K562 (cell line): ENCODE data around the gene SULT1C4. TPM values are rescaled to one million over a fixed set of nuclear protein-coding genes. Genes with fewer than 3 reads are reported as not detected.

Experiments used
- ATAC-seq: fragments of 200-7000 bp; cut with Tn5 transposase; 3 replicates; pipeline ENCODE4 v1.9.1; 2020; ENCODE audit warnings: moderate library complexity
- BruUV-seq: library from RNA; stranded (reverse); fragments of 400-500 nt; replicated peaks from 2 replicates; lab custom pipeline; 2021; lab: Mats Ljungman, UMichigan
- CTCF ChIA-PET: fragments of 300-600 bp; formaldehyde crosslinking; extraction: SDS; loops from one replicate; lab custom pipeline; 2021; ENCODE audit warnings: low intra/inter-chr PET ratio; lab: Yijun Ruan, JAX
- POLR2A ChIA-PET: fragments of 300-600, 350-650 bp; sonication (Branson Sonifier 250); formaldehyde crosslinking; extraction: SDS; loops from one replicate; lab custom pipeline; 2021; ENCODE audit warnings: antibody characterized with exemption, inconsistent platforms; lab: Yijun Ruan, JAX
- DNase-seq, 4 experiments: peaks; one replicate each; pipeline versions ENCODE4 v3.0.0 to v3.0.0-alpha.2; 2011 to 2018; ENCODE audit warnings: low spot score in 3 of 4, mixed read lengths in 3 of 4; ENCODE audit errors: extremely low read depth in 1 of 4
- FAIRE-seq: peaks from 2 replicates; lab custom pipeline; 2011; peaks lifted over from hg19 to GRCh38; lab: Jason Lieb, UNC
- H2AFZ ChIP-seq: 2 replicates; pipeline ENCODE4 v1.6.0; 2011; ENCODE audit warnings: low read depth, low read length, control low read depth, inconsistent platforms
- H3K27ac ChIP-seq: fragments of 200-600 bp; 3 replicates; pipeline ENCODE4 v1.8.0; 2011; ENCODE audit warnings: low read depth, mild to moderate bottlenecking, control low read depth, inconsistent platforms, low read length, moderate library complexity, mixed read lengths; ENCODE audit errors: extremely low read depth
- H3K27me3 ChIP-seq, 2 experiments: fragments of 300-600 bp in 1 of 2; 2 replicates in 1 of 2; 3 replicates in 1 of 2; pipeline versions ENCODE4 v1.6.0 to v1.8.0; 2011; ENCODE audit warnings: inconsistent platforms in 2 of 2, low read length in 2 of 2, mild to moderate bottlenecking in 1 of 2, mixed read lengths in 1 of 2, moderate library complexity in 1 of 2; ENCODE audit not compliant: control insufficient read depth in 2 of 2, insufficient read depth in 2 of 2
- H3K36me3 ChIP-seq: fragments of 300-600 bp; 3 replicates; pipeline ENCODE4 v1.8.0; 2011; ENCODE audit warnings: mild to moderate bottlenecking, low read length, inconsistent platforms; ENCODE audit not compliant: control insufficient read depth, insufficient read depth
- H3K4me1 ChIP-seq, 2 experiments: fragments of 200-600 bp in 1 of 2; replicated peaks in 1 of 2; 2 replicates in 1 of 2; 3 replicates in 1 of 2; pipeline versions ENCODE4 v1.5.1 to v1.8.0; 2011; ENCODE audit warnings: inconsistent platforms in 2 of 2, low read length in 2 of 2, mild to moderate bottlenecking in 1 of 2, mixed read lengths in 1 of 2, moderate library complexity in 1 of 2; ENCODE audit not compliant: control insufficient read depth in 2 of 2, insufficient read depth in 2 of 2
- H3K4me2 ChIP-seq: 2 replicates; pipeline ENCODE4 v1.6.1; 2011; ENCODE audit warnings: low read length, control low read depth, inconsistent platforms, mixed read lengths; ENCODE audit not compliant: insufficient read depth
- H3K4me3 ChIP-seq: fragments of 200-600 bp; sonication (generic), shearing (Covaris generic); 2 replicates; pipeline ENCODE4 v1.5.1; 2016; ENCODE audit warnings: control low read depth, inconsistent platforms
- H3K79me2 ChIP-seq: fragments of 200-600 bp; 3 replicates; pipeline ENCODE4 v1.8.0; 2011; ENCODE audit warnings: low read length, inconsistent platforms; ENCODE audit not compliant: control insufficient read depth, insufficient read depth
- H3K9ac ChIP-seq, 2 experiments: 2 replicates each; pipeline versions ENCODE4 v1.6.0 to v1.6.1; 2011; ENCODE audit warnings: low read depth in 2 of 2, low read length in 2 of 2, control low read depth in 1 of 2, inconsistent platforms in 1 of 2, mild to moderate bottlenecking in 1 of 2, mixed read lengths in 1 of 2; ENCODE audit not compliant: insufficient read depth in 1 of 2
- H3K9me1 ChIP-seq: one replicate; pipeline ENCODE4 v1.6.0; 2011; ENCODE audit warnings: inconsistent platforms, mild to moderate bottlenecking, low read length, moderate library complexity; ENCODE audit not compliant: control insufficient read depth, insufficient read depth
- H3K9me3 ChIP-seq: replicated peaks from 2 replicates; pipeline ENCODE4 v1.5.1; 2011; ENCODE audit warnings: low read depth, low read length, inconsistent platforms; ENCODE audit not compliant: control insufficient read depth, insufficient read depth
- H4K20me1 ChIP-seq: replicated peaks from 2 replicates; pipeline ENCODE4 v1.6.1; 2011; ENCODE audit warnings: low read length, inconsistent platforms, mixed read lengths; ENCODE audit not compliant: control insufficient read depth, insufficient read depth
- CBX3 ChIP-seq, 2 experiments: IDR thresholded peaks; 1 replicate in 1 of 2; 2 replicates in 1 of 2; pipeline ENCODE4 v1.6.1; 2012; ENCODE audit warnings: inconsistent platforms in 2 of 2, low read length in 2 of 2, borderline replicate concordance in 1 of 2, control low read depth in 1 of 2
- CBX5 ChIP-seq: IDR thresholded peaks from 2 replicates; pipeline ENCODE4 v1.6.1; 2014; ENCODE audit warnings: low read depth, borderline replicate concordance
- ELF2 ChIP-seq: fragments of 250-450 bp; sonication (Bioruptor Pico); IDR thresholded peaks from 2 replicates; pipeline ENCODE4 v1.5.0; 2021; ENCODE audit warnings: mild to moderate bottlenecking
- TRIM28 ChIP-seq: fragments of 450-650 bp; IDR thresholded peaks from 2 replicates; pipeline ENCODE4 v1.6.1; 2017
- XRCC3 ChIP-seq: fragments of 450-650 bp; IDR thresholded peaks from 2 replicates; pipeline ENCODE4 v1.6.1; 2017; ENCODE audit warnings: mild to moderate bottlenecking, moderate library complexity
- ZNF280A ChIP-seq: fragments of 450-650 bp; IDR thresholded peaks from 2 replicates; pipeline ENCODE4 v1.6.1; 2018; ENCODE audit warnings: mild to moderate bottlenecking, low read depth; ENCODE audit not compliant: partially characterized antibody
- WGBS: fragments of 100-300 bp; shearing (Covaris generic); methylation state at CpG from one replicate; pipeline ENCODE4 v1.1.6; 2016; ENCODE audit warnings: low coverage, mixed read lengths; ENCODE audit not compliant: insufficient coverage; ENCODE audit errors: missing lambda C conversion rate; 5-methylcytosine and 5-hydroxymethylcytosine counted together
- in situ Hi-C: fragments of 300-500 bp; cut with MboI; formaldehyde crosslinking; loops from 4 replicates; pipeline ENCODE4 v1.15.0; 2018; ENCODE audit warnings: inconsistent platforms, mixed read lengths
- intact Hi-C: fragments of 100-400 bp; cut with micrococcal nuclease; formaldehyde crosslinking; loops from 2 replicates; pipeline ENCODE4 v1.14.2; 2022
- polyA plus RNA-seq, 8 experiments: library from polyadenylated mRNA; depleted of rRNA in 4 of 8; stranded (reverse) in 5 of 8; unstranded in 3 of 8; fragments of >200 nt; fragmentation: Nextera tagmentation in 2 of 8; fragmentation: Illumina TruSeq in 1 of 8; extraction: Ambion mirVana in 2 of 8; extraction: Trizol in 1 of 8; gene quantifications; 2 replicates each; pipeline versions ENCODE4 v1.2.1 to v1.2.3, GENCODE V29; 2011 to 2014; ENCODE audit warnings: inconsistent platforms in 1 of 8, missing spikeins in 1 of 8
- total RNA-seq, 7 experiments: library from RNA; depleted of rRNA in 6 of 7; stranded (reverse); fragments of >200 nt in 6 of 7; fragmentation: Illumina TruSeq in 2 of 7; extraction: Trizol in 2 of 7; gene quantifications; 2 replicates each; pipeline versions ENCODE4 v1.2.1 to v1.2.3, GENCODE V29; 2011 to 2021; ENCODE audit warnings: low replicate concordance in 1 of 7

The SULT1C4 gene
- total and polyA plus RNA-seq, 9 of the 15 experiments (the other 6 are each of a cell fraction or from before 2014, with no cell fraction given), result 0.04 to 0.14 (median 0.09) TPM; not detected in 5

GRCh38 chr2:108404784-108405397 lies 27.1 kb downstream of the SULT1C4 start:
- Histone ChIP-seq H3K4me2 (no peak overlapping the region), H3K4me1 (peaks cover 0 to 9% of the 10 kb centered on the region in 2 experiments; a peak in 3 of 5 replicates), H3K27me3 (no peaks in the 10 kb centered on the region), H3K27ac (no peak overlapping the region)
- intact Hi-C loops, result no loop called here
- ChIA-PET CTCF (no interaction called here), POLR2A (interaction anchor here (0.8 kb wide), 1 partner anchor 181 kb away, joined by 3 read pairs; no protein-coding TSS in a partner anchor)
- 31% methylated on average over 4 of the region's 4 CpGs for whole genome bisulfite sequencing
- FAIRE-seq, result no peak
- BruUV-seq, result no TSS peak
- TF ChIP-seq CBX5, result peak; percentile 64; the same call in 1 of the 2 replicates
- peak; percentile 93 for TF ChIP-seq ZNF280A
- peak; percentile 78; the same call in 1 of the 2 replicates for TF ChIP-seq TRIM28
- peak in 1 of 2 experiments; percentile 90; a peak in 2 of 3 replicates for TF ChIP-seq CBX3 (IDR thresholded peaks at IDR 0.05; ENCODE audit: borderline replicate concordance in 1 of 2, low read length in 2 of 2)
- TF ChIP-seq ELF2, result no peak
- 0 out of 2 replicates have a peak, but pooled peaks have one; percentile 30 for TF ChIP-seq XRCC3
- TF ChIP-seq, all 486 proteins: peak for 5
- in situ Hi-C loops, result no loop called here
- no peaks in the 10 kb centered on the region for H4K20me1 ChIP-seq
- H3K79me2 ChIP-seq, result no peaks in the 10 kb centered on the region
- no peaks in the 10 kb centered on the region; the same call in 2 of the 3 replicates for H3K36me3 ChIP-seq
- ATAC-seq (no peak), DNase-seq (no peak)
- H3K9me3 ChIP-seq, result peaks cover 5% of the 10 kb centered on the region
- H2AFZ ChIP-seq, result no peak overlapping the region
- no peak overlapping the region for H3K9ac ChIP-seq
- H3K4me3 ChIP-seq, result no peak overlapping the region
- no peaks in the 10 kb centered on the region for H3K9me1 ChIP-seq
